ENCODE results near the gene ZNF138.

DNA sequence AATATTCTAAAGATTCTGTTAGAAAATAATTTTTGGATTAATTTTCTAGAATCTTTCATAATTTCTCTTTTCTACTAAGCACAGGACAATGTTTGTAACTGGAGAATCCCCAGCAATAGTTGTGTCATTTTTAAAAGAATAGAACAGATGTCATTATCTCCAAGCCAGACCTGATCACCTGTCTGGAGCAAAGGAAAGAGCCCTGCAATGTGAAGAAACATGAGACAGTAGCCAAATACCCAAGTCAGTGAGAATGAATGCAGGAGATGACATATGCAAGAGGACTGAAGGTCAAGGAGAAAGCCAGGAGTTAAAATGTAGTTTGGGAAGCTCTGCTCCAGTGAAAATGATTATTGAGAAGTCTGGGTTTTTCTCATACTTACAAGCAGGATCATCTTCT lies 25.4 kb upstream of the ZNF138 start:
- TF ChIP-seq CTCF (IDR thresholded peaks at IDR 0.05 in 8 of 11, conservative IDR thresholded peaks at IDR 0.05 in 3 of 11), result no peak
- TF ChIP-seq POLR2A (IDR thresholded peaks at IDR 0.05), result no peak
- TF ChIP-seq POLR2AphosphoS5 (IDR thresholded peaks at IDR 0.05), result no peak

All from spleen (tissue), 7 donors.